Neural cell (in vitro differentiated cells): Measurements from ENCODE around the gene RSBN1. TPM values are rescaled to one million over a fixed set of nuclear protein-coding genes. Genes with fewer than 3 reads are reported as not detected.

Source experiments
- H2AFZ ChIP-seq: fragments of 200-600, 300-800 bp; sonication (generic), shearing (Covaris generic); 2 replicates; pipeline ENCODE4 v1.6.0; 2014; ENCODE audit warnings: low read depth, mild to moderate bottlenecking, antibody characterized with exemption, low read length, moderate library complexity
- H3F3A ChIP-seq: fragments of 200-600 bp; shearing (Covaris generic); 2 replicates; pipeline ENCODE4 v1.6.1; 2016; ENCODE audit warnings: mild to moderate bottlenecking, moderate library complexity, mixed read lengths, antibody characterized with exemption, low read length; ENCODE audit not compliant: insufficient read depth, poor library complexity, severe bottlenecking
- H3K27ac ChIP-seq: fragments of 200-600, 300-800 bp; sonication (generic), shearing (Covaris generic); 2 replicates; pipeline ENCODE4 v1.5.1; 2014; ENCODE audit warnings: mild to moderate bottlenecking, low read length, moderate library complexity
- H3K27me3 ChIP-seq: fragments of 300-800, 200-600 bp; sonication (generic), shearing (Covaris generic); 2 replicates; pipeline ENCODE4 v1.6.0; 2014; ENCODE audit warnings: mild to moderate bottlenecking, low read depth, low read length, moderate library complexity; ENCODE audit not compliant: insufficient read depth
- H3K36me3 ChIP-seq: fragments of 300-800, 200-600 bp; sonication (generic), shearing (Covaris generic); 2 replicates; pipeline ENCODE4 v1.5.1; 2014; ENCODE audit warnings: mild to moderate bottlenecking, antibody characterized with exemption, low read length, moderate library complexity; ENCODE audit not compliant: insufficient read depth
- H3K4me2 ChIP-seq: fragments of 300-800, 200-600 bp; sonication (generic), shearing (Covaris generic); 2 replicates; pipeline ENCODE4 v1.6.0; 2014; ENCODE audit warnings: mild to moderate bottlenecking, low read length
- H3K4me3 ChIP-seq: fragments of 300-800, 200-600 bp; sonication (generic), shearing (Covaris generic); 2 replicates; pipeline ENCODE4 v1.5.1; 2014; ENCODE audit warnings: mild to moderate bottlenecking, low read length, moderate library complexity
- H3K79me2 ChIP-seq: fragments of 200-600 bp; shearing (Covaris generic); replicated peaks from 2 replicates; pipeline ENCODE4 v1.6.0; 2014; ENCODE audit warnings: mild to moderate bottlenecking, low read length, moderate library complexity; ENCODE audit not compliant: insufficient read depth
- H3K9ac ChIP-seq: fragments of 300-800, 200-600 bp; sonication (generic), shearing (Covaris generic); 2 replicates; pipeline ENCODE4 v1.6.1; 2016; ENCODE audit warnings: mild to moderate bottlenecking, low read length, mixed read lengths
- H3K9me2 ChIP-seq: fragments of 200-600 bp; shearing (Covaris generic); 2 replicates; pipeline ENCODE4 v1.6.1; 2016; ENCODE audit warnings: mild to moderate bottlenecking, low read length, mixed read lengths; ENCODE audit not compliant: insufficient read depth
- H3K9me3 ChIP-seq: fragments of 200-600, 300-800 bp; sonication (generic), shearing (Covaris generic); 2 replicates; pipeline ENCODE4 v1.6.1; 2016; ENCODE audit warnings: mild to moderate bottlenecking, mixed run types, low read length, moderate library complexity, mixed read lengths
- H4K20me1 ChIP-seq: fragments of 200-600 bp; shearing (Covaris generic); 2 replicates; pipeline ENCODE4 v1.6.1; 2016; ENCODE audit warnings: mild to moderate bottlenecking, mixed run types; ENCODE audit not compliant: insufficient read depth
- CTCF ChIP-seq: fragments of 450-650 bp; IDR thresholded peaks from 2 replicates; pipeline ENCODE4 v1.5.1; 2014; ENCODE audit warnings: antibody characterized with exemption, mild to moderate bottlenecking, moderate library complexity; ENCODE audit not compliant: poor library complexity, severe bottlenecking
- EZH2 ChIP-seq: fragments of 200-600, 300-800 bp; shearing (Covaris generic), sonication (generic); IDR thresholded peaks from 2 replicates; pipeline ENCODE4 v1.6.1; 2014; ENCODE audit warnings: antibody characterized with exemption, low read length, borderline replicate concordance, mild to moderate bottlenecking; ENCODE audit not compliant: insufficient read depth, poor library complexity, severe bottlenecking
- MXI1 ChIP-seq: fragments of 450-650 bp; conservative IDR thresholded peaks from 2 replicates; pipeline ENCODE4 v1.6.1; 2014; ENCODE audit warnings: antibody characterized with exemption, mild to moderate bottlenecking; ENCODE audit not compliant: poor library complexity, severe bottlenecking
- POLR2AphosphoS5 ChIP-seq: IDR thresholded peaks from 2 replicates; pipeline ENCODE4 v1.6.1; 2012
- RAD21 ChIP-seq: fragments of 450-650 bp; conservative IDR thresholded peaks from 2 replicates; pipeline ENCODE4 v1.6.1; 2014; ENCODE audit warnings: antibody characterized with exemption, mild to moderate bottlenecking, moderate library complexity
- REST ChIP-seq: IDR thresholded peaks from 2 replicates; pipeline ENCODE4 v1.6.1; 2012; ENCODE audit warnings: borderline replicate concordance
- SMC3 ChIP-seq: fragments of 450-650 bp; conservative IDR thresholded peaks from 2 replicates; pipeline ENCODE4 v1.6.1; 2014; ENCODE audit warnings: antibody characterized with exemption, mild to moderate bottlenecking, moderate library complexity; ENCODE audit not compliant: poor library complexity
- TAF1 ChIP-seq: IDR thresholded peaks from 2 replicates; pipeline ENCODE4 v1.6.1; 2012; ENCODE audit warnings: low read depth
- polyA plus RNA-seq: library from polyadenylated mRNA; depleted of rRNA; stranded (reverse); fragments of >200 nt; gene quantifications from 2 replicates; pipeline ENCODE4 v1.2.3, GENCODE V29; 2014

RSBN1 gene
- polyA plus RNA-seq, 1 donor from 2014 or later = 33.7 TPM

GRCh38 chr1:113818578-113818977 is 6.3 kb upstream of the RSBN1 start:
- no peak overlapping the region for H3K4me2 ChIP-seq
- no peak overlapping the region for H3K9ac ChIP-seq
- no peaks in the 10 kb centered on the region for H3K79me2 ChIP-seq
- TF ChIP-seq MXI1 (no peak), EZH2 (no peak), CTCF (no peak)
- no peak overlapping the region for H3K4me3 ChIP-seq
- H2AFZ ChIP-seq = no peak overlapping the region
- no peaks in the 10 kb centered on the region for H3K36me3 ChIP-seq
- no peaks in the 10 kb centered on the region for H3K9me3 ChIP-seq
- H4K20me1 ChIP-seq = no peaks in the 10 kb centered on the region
- no peaks in the 10 kb centered on the region for H3K9me2 ChIP-seq
- H3F3A ChIP-seq = no peaks in the 10 kb centered on the region
- H3K27me3 ChIP-seq = no peaks in the 10 kb centered on the region
- no peak overlapping the region for H3K27ac ChIP-seq

GRCh38 chr1:113813218-113813617 is 942 bp upstream of the RSBN1 start:
- Histone ChIP-seq H3K9me2 (no peaks in the 10 kb centered on the region), H3K4me3 (peak overlapping the region; percentile 95), H3K9ac (no peak overlapping the region), H3K27me3 (no peaks in the 10 kb centered on the region), H4K20me1 (no peaks in the 10 kb centered on the region), H3K9me3 (no peaks in the 10 kb centered on the region), H2AFZ (no peak overlapping the region), H3K27ac (peak overlapping the region; percentile 93), H3K36me3 (no peaks in the 10 kb centered on the region), H3K4me2 (peak overlapping the region; percentile 94), H3K79me2 (peaks cover 33% of the 10 kb centered on the region), H3F3A (no peaks in the 10 kb centered on the region)
- TF ChIP-seq POLR2AphosphoS5 (no peak), MXI1 (no peak), EZH2 (no peak), SMC3 (no peak), TAF1 (no peak)

GRCh38 chr1:113812661-113813135 is 422 bp upstream of the RSBN1 start:
- Histone ChIP-seq H4K20me1 (no peaks in the 10 kb centered on the region), H3K9me2 (no peaks in the 10 kb centered on the region), H3K4me2 (peak overlapping the region; percentile 94), H3K27me3 (no peaks in the 10 kb centered on the region), H3K9me3 (no peaks in the 10 kb centered on the region), H3K9ac (peak overlapping the region; percentile 96), H2AFZ (peak overlapping the region; percentile 86), H3K4me3 (peak overlapping the region; percentile 95), H3K36me3 (no peaks in the 10 kb centered on the region), H3K27ac (peak overlapping the region; percentile 93), H3K79me2 (peaks cover 38% of the 10 kb centered on the region), H3F3A (no peaks in the 10 kb centered on the region)
- no peak for TF ChIP-seq REST
- TF ChIP-seq POLR2AphosphoS5 = no peak
- TF ChIP-seq RAD21 = no peak
- no peak for TF ChIP-seq EZH2
